GM19023 (cell line): ENCODE results near the gene ATP13A4.

ENCODE experiments used
- ATAC-seq: cut with Tn5 transposase; IDR thresholded peaks from one replicate; pipeline ENCODE4 v1.9.1; 2021; ENCODE audit warnings: mild to moderate bottlenecking, moderate library complexity; ENCODE audit not compliant: unreplicated experiment

The ATP13A4 gene

GRCh38 chr3:193499801-193500485 lies 54.8 kb downstream of the ATP13A4 start:
- ATAC-seq, result no peak

DNA sequence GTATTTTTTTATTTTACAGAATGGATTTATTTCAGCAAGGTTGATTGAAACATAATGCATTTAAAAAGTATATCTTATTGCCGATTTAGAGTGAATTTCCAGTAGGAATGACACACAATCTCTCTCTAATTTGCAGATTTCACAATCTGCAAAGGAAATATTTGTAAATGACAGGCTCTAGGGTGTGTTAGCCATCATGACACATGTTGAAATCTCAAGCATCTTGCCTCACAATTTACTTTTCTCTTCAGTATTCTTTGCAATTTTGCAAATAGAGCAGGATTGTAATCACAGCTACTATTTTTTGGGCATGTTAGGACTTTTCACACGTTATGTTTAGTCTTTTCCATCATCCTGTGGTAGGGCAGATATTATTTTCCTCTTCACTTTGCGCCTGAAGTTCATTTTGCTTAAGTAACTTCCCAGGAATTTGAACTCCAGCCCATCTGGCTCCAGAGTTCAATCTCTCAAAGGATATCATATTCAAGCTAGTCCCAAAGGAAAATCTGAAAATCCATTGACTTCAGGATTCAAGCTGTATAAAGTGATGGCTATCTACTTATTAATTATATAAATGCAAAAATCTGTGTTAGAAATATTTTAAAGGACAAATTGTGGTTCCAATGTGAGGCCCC lies 55.4 kb downstream of the ATP13A4 start:
- ATAC-seq, result no peak

- no peak for ATAC-seq
Observed at GRCh38 chr3:193498215-193498614, 56.5 kb downstream of the ATP13A4 start.

DNA sequence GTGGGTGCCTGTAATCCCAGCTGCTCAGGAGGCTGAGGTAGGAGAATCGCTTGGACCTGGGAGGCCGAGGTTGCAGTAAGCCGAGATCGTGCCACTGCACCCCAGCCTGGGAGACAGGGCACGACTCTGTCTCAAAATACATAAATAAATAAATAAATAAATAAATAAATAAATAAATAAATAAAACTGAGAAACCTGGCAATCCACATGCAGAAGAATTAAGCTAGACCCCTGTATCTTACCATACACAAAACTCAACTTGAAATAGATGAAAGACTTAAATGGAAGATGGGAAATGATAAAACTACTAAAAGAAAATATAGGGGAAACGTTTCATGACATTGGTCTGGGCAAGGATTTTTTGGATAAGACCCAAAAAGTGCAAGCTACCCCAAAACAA lies 58.0 kb downstream of the ATP13A4 start:
- no peak for ATAC-seq

GRCh38 chr3:193491026-193491425 lies 63.7 kb downstream of the ATP13A4 start:
- ATAC-seq, result no peak

- no peak for ATAC-seq
Observed at GRCh38 chr3:193490580-193490979, 64.1 kb downstream of the ATP13A4 start.

DNA sequence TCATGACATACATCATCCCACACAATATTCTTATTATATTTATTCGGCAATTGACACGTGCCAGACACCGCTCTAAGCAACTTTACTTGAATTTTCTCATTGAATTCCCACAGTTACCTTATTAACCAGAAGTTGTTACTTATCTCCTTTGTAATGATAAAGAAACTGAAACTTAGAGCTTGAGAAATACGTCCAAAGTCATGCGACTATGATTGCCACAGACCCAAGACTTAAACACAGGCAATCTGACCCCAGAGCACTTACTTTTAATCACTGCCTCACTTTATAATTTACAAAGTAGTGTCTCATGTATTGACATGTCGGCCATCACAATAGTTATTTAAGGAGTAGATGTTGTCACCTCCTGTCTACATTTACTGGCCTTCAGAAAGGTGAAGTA lies 64.7 kb downstream of the ATP13A4 start:
- no peak for ATAC-seq

DNA sequence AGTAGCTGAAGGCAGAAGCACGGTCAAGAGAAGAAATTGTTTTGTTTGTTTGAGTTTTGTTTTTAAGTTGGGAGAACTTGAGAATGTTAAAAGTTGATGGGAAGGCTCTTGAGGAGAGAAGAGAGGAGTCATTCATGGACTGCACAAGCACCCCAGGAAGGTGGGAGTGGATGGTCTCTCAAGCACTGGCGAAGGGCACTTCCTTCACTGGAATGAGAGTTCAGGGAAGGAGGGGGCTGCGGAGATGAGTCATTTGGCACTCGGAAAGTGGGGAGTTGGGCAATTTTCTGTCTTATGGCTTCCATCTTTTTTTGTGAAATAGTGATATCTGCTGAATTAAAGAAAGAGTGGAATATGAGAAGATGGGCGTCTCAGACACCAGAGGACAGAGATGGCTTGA lies 66.0 kb downstream of the ATP13A4 start:
- no peak for ATAC-seq

DNA sequence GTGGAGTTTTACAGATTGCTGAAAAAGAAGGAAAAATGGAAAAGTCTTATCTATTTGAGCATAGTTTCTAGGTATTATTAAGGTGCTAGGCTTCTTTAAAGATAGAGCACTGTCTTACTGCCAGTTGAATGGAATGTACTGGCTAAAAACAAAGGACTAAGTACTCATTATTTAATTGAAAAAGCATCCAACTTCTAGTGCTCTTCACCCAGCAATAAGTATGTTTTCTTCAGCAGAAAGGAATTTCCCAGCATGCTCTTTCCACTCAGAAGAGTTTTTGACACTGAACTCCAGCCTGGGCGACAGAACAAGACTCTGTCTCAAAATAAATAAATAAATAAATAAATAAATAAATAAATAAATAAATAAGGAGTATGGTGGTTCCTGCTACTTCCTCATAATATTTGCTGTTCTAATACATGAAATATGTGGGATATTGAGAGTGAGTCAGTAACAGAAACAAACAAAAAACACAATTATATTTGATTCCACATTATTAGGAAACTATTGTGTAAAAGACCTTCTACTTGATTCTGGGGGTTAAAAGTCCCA lies 70.6 kb downstream of the ATP13A4 start:
- no peak for ATAC-seq

- no peak for ATAC-seq
Observed at GRCh38 chr3:193481436-193481835, 73.3 kb downstream of the ATP13A4 start.

- no peak for ATAC-seq
Observed at GRCh38 chr3:193474446-193474845, 80.2 kb downstream of the ATP13A4 start.

- ATAC-seq, result no peak
Observed at GRCh38 chr3:193470710-193471109, 84.0 kb downstream of the ATP13A4 start.

DNA sequence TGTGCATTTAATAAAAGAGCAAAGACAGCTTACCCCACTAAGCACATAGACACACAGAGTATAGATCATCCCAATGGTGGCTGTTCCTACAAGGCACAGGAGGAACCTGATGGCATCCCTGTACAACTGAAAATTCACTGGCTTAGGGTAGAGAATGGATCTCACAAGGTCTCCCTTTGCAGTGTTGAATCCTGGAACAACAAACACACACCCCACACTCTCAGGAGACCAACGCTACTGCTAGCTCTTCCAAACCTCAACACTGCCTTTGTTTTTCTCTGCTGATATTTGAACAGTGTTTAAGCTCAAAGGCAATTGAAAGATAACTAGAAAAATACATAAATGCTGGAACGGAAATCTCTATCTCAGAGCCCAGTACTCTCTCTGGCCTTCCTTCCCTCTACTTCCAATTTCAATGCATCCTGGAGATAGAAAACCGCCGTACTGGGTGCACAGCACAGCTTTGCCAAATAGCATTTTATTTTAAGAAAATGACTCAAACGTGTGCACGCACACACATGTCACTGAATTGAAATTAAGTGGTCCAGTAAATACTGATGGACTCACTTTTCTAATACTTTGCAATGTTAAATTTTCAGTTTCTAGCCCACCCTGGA lies 88.6 kb downstream of the ATP13A4 start:
- ATAC-seq, result no peak

DNA sequence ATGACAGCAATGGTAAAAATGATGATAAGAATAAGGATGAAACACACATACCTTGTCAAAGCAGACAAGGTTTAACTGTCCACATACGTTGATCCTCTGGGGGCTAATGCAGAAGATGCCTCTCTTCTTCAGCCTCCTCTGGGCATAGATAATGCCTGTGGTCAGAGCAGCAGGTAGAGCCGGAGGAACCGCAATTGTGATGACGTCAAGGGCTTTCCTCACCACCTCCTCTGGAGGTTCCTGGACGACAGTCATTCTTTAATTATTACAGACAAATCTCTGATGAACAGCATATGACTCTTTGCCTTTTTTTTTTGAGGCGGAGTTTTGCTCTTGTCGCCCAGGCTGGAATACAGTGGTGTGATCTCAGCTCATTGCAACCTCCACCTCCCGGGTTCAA lies 89.8 kb downstream of the ATP13A4 start:
- no peak for ATAC-seq

- ATAC-seq, result no peak
Observed at GRCh38 chr3:193457526-193457925, 97.2 kb downstream of the ATP13A4 start.

- no peak for ATAC-seq
Observed at GRCh38 chr3:193452338-193452737, 102.4 kb downstream of the ATP13A4 start.

GRCh38 chr3:193451902-193452301 lies 102.8 kb downstream of the ATP13A4 start:
- ATAC-seq, result no peak

GRCh38 chr3:193446965-193447602 lies 107.6 kb downstream of the ATP13A4 start:
- no peak for ATAC-seq

DNA sequence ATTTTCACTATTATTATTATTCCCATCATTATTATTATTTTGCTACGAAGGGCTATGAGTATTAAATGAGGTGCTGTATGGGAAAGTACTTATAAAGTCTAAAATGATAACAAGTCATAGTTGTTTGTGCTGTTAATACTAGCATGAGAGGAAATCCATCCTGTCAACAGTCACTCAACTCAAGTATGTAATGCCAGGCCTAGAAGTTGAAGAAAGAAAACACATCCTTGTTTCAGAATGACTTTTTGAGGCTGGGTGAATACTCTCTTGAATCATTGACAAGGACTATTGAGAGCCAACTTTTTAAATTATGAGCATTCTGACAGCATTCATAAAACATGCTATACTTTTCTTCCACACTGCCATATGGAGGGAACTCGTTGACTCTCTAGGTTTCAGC lies 115.3 kb downstream of the ATP13A4 start:
- ATAC-seq, result no peak

GRCh38 chr3:193418576-193419373 lies 135.9 kb downstream of the ATP13A4 start:
- no peak for ATAC-seq

DNA sequence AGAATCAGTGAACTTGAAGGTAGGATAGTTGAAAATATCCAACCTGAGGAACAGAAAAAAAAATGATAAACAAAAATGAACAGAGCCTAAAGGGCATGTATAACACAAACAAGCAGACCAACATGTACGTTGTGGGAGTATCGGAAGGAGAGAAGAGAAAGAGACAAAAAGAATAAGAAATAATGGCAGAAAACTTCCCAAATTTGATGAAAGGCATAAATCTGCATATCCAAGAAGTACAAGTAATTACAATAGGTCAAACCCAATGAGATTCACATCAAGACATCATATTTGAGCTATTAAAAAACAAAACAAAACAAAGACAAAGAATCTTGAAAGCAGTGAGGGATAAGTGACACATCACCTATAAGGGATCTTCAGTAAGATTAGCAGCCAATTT lies 138.1 kb downstream of the ATP13A4 start:
- ATAC-seq, result no peak
